ELF-1 (cell line): Measurements from ENCODE around the gene DENND4A.
"Not testable (repeated sequence)": the region's sequence is repeated elsewhere in the genome, so short reads cannot be mapped to it uniquely, and the experiment has no call there.

Experiments
- DNase-seq: peaks from one replicate; pipeline ENCODE4 v3.0.0-alpha.2; 2016; ENCODE audit warnings: low read depth, low spot score

DENND4A gene

GRCh38 chr15:65818927-65819562 is 27.0 kb upstream of the DENND4A start:
- DNase-seq, result no peak

DNA sequence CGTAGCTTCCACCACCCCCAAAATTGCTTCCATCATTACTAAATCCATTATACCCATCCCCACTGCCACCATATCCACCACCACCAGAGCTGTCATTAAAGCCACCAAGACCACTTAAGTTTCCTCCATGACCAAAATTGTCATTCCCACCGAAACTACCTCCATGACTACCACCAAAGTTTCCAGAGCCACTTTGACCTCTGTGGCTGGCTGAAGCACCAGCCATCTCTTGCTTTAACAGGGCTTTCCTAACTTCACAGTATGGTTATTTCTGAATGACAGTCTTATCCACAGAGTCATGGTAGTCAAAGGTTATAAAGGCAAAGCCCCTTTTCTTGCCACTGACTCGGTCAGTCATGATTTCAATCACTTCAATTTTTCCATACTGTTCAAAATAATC is 24.3 kb upstream of the DENND4A start:
- DNase-seq, result no peak

DNA sequence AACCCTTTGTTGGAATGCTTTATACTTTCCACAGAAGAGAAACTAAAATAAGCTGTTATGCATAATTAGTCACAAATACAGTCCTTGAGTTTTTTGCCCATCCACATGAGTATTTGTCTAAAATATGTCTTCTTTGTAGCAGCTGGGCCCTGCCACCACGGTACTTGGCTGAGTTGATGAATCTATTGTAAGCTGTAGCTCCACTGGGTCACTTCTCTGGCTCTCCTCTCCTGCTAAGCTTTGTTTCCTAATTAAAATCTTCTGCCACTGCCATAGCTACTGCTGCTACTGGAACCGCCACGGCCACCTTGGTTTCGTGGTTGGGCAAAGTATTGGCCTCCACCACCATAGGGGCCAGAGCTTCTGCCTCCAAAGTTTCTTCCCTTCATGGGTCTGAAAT is 23.9 kb upstream of the DENND4A start:
- DNase-seq, result not testable (repeated sequence)

- DNase-seq, result not testable (repeated sequence)
Measured at GRCh38 chr15:65814271-65814670, 22.2 kb upstream of the DENND4A start.

GRCh38 chr15:65812916-65813315 is 20.8 kb upstream of the DENND4A start:
- DNase-seq, result no peak

DNA sequence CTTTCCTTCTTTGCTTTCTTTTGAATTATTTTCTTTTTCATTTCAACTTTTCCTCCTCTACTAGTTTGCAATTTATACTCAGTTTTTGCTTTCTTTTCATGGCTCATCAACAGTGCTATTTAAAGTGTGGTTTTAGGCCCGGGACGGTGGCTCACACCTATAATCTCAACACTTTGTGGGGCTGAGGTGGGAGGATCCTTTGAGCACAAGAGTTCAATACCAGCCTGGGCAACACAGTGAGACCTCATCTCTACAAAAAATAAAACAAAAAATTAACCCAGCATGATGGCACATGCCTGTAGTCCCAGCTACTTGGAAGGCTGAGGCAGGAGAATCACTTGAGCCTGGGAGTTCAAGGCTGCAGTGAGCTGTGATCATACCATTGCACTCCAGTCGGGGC is 20.4 kb upstream of the DENND4A start:
- no peak for DNase-seq

DNA sequence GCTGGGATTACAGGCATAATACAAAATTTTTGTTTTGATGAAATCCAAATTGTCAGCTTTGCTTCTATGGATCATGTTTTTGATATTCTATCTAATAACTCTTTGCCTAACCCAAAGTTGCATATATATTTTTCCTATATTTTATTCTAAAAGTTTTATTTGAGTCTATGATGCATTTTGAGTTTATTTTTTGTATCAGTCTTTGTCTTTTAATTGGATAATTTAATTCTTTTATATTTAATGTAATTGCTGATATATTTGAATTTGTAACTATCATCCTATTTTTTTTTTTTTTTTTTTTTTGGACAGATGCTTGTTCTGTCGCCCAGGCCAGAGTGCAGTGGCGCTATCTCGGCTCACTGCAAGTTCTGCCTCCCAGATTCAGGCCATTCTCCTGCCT is 19.7 kb upstream of the DENND4A start:
- no peak for DNase-seq

DNA sequence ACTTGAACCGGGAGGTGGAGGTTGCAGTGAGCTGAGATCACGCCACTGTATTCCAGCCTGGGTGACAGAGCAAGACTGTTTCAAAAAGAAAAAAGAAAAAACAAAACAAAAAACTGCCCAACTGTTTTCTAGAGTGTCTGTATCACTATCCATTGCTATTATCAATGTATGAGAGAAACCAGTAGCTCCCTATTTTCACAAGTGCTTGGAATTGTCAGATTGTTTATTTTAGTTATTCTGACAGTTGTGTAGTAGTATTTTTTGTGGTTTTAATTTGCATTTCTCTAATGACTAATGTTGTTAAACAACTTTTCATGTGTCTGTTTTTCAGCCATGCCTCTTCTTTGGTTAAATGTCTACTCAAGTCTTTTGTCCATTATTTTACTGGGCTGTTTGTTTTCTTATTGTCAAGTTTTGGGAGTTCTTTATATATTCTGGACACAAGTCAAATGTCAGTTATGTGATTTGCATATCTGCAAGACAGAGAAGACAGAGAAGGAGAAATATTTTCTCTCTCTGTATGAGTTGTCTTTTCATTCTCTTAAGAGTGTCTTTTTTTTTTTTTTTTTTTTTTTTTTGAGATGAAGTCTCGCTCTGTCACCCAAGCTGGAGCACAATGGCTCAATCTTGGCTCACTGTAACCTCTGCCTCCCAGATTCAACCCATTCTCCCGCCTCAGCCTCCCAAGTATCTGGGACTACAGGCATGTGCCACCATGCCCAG is 19.1 kb upstream of the DENND4A start:
- DNase-seq, result not testable (repeated sequence)

GRCh38 chr15:65806397-65806796 is 14.3 kb upstream of the DENND4A start:
- DNase-seq, result no peak

DNA sequence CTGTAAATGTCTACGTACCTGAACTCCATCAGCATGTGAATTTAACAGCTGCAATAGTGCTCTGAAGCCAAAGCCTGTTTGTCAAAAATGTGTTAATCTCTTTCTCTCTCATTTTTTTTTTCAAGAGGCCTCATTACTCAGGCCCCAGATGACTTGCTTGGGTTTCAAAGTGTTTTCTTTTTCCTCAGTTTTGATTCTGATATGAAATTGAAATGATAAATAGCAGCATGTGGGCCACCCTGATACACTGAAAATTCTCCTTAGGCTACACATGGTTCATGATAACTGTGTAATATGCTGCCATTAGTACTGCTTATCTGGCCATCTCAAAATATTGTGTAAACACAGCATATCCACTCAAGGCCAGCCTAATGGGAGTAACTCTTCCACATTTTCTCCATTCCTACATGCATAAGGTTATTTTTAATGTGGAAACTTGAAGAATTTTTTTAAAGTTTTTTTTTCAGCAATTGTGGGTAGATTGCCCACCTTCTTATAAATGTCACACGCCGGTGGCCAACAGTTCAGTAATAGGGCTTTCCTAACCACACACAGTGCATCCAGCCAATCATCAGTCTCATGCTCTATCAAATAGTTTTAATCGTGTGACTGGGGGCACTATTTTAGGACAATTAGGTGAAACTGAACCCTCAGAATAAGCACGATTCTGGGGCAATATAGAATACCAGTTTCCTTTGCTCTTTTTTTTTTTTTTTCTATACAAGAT is 13.1 kb upstream of the DENND4A start:
- DNase-seq, result no peak

DNA sequence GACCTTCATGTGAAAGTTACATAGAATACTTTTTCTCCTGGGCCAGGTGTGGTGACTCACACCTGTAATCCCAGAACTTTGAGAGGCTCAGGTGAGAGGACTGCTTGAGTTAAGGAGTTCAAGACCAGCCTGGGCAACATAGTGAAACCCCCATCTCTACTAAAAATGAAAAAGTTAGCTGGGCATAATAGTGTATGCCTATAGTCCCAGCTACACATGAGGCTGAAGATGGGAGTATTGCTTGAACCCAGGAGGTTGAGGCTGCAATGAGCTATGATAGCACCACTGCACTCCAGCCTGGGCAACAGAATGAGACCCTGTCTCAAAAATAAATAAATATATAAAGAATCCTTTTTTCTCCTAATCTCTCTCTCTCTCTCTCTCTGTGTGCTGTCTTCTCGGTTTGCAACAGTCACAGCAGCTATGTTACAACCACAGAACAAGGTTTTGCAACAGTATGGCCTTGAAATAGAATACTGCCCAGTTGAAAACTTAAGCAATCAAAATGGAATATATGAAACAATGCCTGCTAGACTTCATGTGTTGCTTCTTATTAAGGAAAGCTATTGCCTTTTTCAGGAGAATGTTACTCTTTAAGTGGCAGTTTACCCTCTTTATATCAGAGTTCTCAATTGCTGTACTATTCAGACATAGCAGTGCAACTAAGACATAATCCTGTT is 12.3 kb upstream of the DENND4A start:
- no peak for DNase-seq

DNA sequence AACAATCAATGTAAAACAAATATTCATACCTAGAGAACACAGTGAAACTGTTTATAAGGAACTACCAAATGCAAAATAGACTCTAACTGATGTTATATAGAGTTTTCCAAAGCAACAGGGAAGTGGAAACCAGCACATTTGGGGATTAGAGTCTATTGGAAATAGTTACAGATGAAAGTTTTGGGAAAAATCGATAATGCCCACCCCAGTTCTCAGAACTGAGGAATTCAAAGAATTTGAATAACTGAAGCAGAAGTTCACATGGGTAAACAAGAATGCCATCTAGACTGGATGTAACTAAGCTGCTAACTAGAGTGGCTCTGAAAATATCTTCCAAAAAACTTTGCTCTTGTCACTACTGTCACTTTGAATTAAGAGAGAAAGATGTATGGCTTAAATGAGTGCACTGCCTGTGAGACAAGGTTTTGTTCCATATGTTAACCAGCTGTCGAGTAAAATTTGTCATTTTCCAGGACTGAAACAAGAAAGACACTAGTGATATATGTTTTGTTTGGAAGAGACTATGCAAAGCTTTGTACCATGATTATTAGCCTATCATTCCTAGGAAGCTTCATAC is 9.2 kb upstream of the DENND4A start:
- no peak for DNase-seq

GRCh38 chr15:65796610-65797078 is 4.6 kb upstream of the DENND4A start:
- no peak for DNase-seq

- no peak for DNase-seq
Measured at GRCh38 chr15:65795663-65796216, 3.6 kb upstream of the DENND4A start.

- DNase-seq, result peak; percentile 23
Measured at GRCh38 chr15:65793818-65794104, 1.7 kb upstream of the DENND4A start.

DNA sequence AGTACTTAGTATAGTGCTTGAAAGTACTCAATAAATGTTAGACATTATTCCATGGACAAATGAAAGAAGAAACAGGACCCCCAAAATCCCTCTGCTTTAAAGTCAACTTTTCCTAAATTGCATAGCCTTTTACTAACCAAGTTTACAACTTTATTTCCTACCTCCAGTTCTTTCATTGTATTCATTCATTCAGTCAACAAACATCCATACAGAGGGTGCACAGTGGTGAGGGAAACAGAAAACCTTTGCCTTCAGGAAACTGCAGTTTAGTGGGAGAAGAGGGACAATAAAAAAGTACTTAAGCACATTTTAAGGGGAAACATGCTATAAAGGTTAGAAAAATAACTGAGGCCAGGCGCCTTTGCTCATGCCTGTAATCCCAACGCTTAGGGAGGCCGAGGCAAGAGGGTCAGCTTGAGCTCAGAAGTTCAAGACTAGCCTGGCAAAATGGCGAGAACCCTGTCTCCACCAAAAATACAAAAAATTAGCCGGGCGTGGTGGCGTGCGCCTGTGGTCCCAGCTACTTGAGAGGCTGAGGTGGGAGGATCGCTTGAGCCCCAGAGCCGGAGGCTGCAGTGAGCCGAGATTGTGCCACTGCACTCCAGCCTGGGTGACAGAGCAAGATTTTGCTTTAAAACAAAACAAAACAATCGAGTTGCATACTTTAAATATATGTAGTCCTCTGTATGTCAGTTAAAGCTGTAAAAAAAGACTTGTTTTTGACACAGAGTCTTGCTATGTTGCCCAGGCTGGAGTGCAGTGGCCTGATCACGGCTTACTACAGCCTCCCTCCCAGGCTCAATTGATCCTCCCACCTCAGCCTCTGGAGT is 1.1 kb upstream of the DENND4A start:
- no peak for DNase-seq

- peak; percentile 87 for DNase-seq
Measured at GRCh38 chr15:65791335-65792137, 557 bp downstream of the DENND4A start.

- no peak for DNase-seq
Measured at GRCh38 chr15:65790694-65791334, 1.3 kb downstream of the DENND4A start.

GRCh38 chr15:65789759-65790425 is 2.2 kb downstream of the DENND4A start:
- no peak for DNase-seq
